Measurements from ENCODE around the gene AKIP1. TPM values are rescaled to one million over a fixed set of nuclear protein-coding genes. Genes with fewer than 3 reads are reported as not detected.

Gene AKIP1
- total and polyA plus RNA-seq, 9 of the 15 experiments (the other 6 are each of a cell fraction or from before 2014, with no cell fraction given), result 9.0 to 52.6 (median 36.2) TPM

- TF ChIP-seq RNF219 (CRISPR knock-in tag; IDR thresholded peaks at IDR 0.05) (no peak), RCOR1 (IDR thresholded peaks at IDR 0.05; ENCODE audit: borderline replicate concordance in 1 of 2, low read depth in 2 of 2, low read length in 2 of 2) (0 out of 4 replicates have a peak, but pooled peaks of 1 of the 2 experiments have one; percentile 11), SAP30 (IDR thresholded peaks at IDR 0.05; ENCODE audit: borderline replicate concordance, insufficient read depth, low read depth, low read length, poor library complexity, severe bottlenecking) (no peak), ETS2 (tag; IDR thresholded peaks at IDR 0.05; ENCODE audit: borderline replicate concordance, poor library complexity, severe bottlenecking) (no peak), CEBPB (tag; IDR thresholded peaks at IDR 0.05) (no peak), SMARCB1 (IDR thresholded peaks at IDR 0.05; ENCODE audit: insufficient read length, low read depth) (no peak), FOXK1 (CRISPR knock-in tag; IDR thresholded peaks at IDR 0.05; ENCODE audit: borderline replicate concordance) (no peak), SLC30A9 (CRISPR knock-in tag; IDR thresholded peaks at IDR 0.05) (no peak), POLR3A (IDR thresholded peaks at IDR 0.05; ENCODE audit: borderline replicate concordance, extremely low read depth, insufficient read depth, insufficient read length) (no peak), ZNF143 (CRISPR knock-in tag; IDR thresholded peaks at IDR 0.05) (no peak), ZNF518B (CRISPR knock-in tag; IDR thresholded peaks at IDR 0.05) (no peak), IRF2 (CRISPR knock-in tag; IDR thresholded peaks at IDR 0.05) (no peak), BRD9 (IDR thresholded peaks at IDR 0.05; ENCODE audit: low read depth, partially characterized antibody) (no peak), FOSL1 (tag; conservative IDR thresholded peaks at IDR 0.05) (peak; percentile 38; the same call in 1 of the 2 replicates), POU5F1 (IDR thresholded peaks at IDR 0.05; ENCODE audit: borderline replicate concordance, low read depth, low read length, partially characterized antibody) (no peak), CLOCK (CRISPR knock-in tag; IDR thresholded peaks at IDR 0.05; ENCODE audit: borderline replicate concordance) (no peak), POLR2B (IDR thresholded peaks at IDR 0.05; ENCODE audit: low read depth, partially characterized antibody) (no peak), SMAD3 (CRISPR knock-in tag; conservative IDR thresholded peaks at IDR 0.05) (no peak), ZFP1 (CRISPR knock-in tag; IDR thresholded peaks at IDR 0.05) (no peak)
Observed at GRCh38 chr11:8913961-8914660, 3.1 kb downstream of the AKIP1 start (continued).
